ENCODE data around the gene RGPD3.
"Not testable (repeated sequence)": the region's sequence is repeated elsewhere in the genome, so short reads cannot be mapped to it uniquely, and the experiment has no call there.

The RGPD3 gene

DNA sequence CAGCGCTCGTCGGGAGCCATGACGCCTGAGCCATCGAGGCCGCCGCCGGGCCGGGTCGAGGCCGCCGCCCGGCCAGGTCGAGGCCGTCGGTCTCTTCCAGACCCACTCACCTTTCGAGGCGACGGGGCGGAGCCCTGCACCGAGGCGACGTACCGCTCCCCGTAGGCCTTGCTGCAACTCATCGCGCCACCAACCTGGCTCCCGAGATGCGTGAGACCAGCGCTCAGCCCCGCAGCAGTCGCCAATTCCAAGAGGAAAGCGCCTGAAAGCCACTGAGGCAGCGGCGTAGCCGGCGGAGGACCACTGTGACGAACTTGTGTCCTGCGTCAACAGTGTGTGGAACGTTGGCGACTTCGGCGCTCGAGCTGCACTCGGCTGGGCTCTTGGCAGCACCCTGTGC lies at the start of gene RGPD3:
Gene RGPD3 (minus strand): TSS at position 307 of the 400 bp plus-strand sequence. CDS start 125 bp downstream, at position 182.
- not testable (repeated sequence) for DNase-seq (ENCODE audit: low read depth)

DNA sequence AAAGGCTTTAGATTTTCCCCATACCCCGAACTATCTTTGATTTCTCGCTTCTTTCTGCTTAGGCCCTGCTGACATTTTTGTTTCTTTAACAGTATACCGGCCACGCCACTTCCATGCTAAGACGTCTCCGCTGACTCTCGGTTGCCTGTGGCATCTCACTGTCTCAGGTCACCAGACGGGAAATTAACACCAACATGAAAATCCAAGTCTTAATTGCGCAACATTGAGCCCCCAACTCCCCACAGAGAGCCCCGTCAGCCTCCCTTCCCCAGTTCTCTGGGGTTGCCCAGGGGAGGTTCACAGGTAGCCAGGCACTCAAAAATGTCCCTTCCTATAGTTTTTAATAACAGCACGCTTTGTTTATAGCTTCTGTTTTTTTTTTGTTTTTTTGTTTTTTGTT lies 49.1 kb upstream of the RGPD3 start:
- DNase-seq (ENCODE audit: low read depth), result no peak

DNA sequence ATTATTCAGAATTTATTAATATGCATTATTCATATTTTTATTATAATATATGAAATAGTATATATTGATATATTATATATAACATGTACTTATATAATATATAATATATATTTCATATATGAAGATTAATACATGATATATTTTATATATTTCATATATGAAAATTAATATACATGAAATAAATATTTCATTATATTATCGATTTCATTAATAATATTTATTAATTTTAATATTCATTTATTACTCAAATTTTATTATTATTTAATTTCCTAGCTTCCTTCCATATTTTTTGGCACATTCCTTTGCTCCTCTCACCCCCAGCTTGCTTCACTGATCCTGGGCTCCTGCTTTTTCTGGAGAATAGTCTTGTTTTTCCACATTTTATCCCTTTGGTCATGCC lies 48.7 kb upstream of the RGPD3 start:
- no peak for DNase-seq (ENCODE audit: low read depth)

DNA sequence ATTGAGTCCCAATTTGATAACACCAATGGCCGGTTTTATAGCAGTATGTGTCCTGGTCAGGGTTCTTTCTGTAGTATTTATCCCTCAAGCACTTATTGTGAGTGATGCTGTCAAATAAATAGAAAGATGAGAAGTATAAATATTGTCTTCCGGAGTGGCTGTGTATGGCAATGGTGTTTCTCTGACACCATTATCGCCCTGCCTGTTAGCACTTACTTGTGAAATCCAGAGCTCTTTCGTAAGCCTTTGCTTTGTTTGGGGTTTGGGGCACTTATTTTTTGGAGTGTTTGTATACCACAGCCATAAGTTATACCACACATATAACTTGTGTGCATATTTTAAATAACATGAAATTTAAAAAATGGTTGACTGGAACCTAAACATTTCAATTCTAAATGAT lies 48.2 kb upstream of the RGPD3 start:
- DNase-seq (ENCODE audit: low read depth), result no peak

DNA sequence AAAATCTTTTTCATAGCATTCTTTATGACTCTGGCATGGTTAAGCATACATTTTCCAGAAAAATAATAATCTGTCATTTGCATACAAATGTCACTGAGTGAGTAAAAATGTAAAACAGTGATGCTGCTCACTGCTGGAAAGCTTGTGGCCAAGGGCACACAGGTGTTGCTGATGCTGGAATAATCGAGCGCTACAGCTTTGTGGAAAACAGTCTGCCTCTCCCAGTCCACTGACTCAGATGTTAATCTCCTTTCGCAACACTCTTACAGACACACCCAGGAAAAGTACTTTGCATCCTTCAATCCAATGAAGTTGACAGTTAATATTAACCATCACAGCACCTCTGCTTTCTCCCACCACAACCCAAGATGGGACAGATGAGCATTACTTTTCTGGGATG lies 46.6 kb upstream of the RGPD3 start:
- not testable (repeated sequence) for DNase-seq (ENCODE audit: low read depth)

DNA sequence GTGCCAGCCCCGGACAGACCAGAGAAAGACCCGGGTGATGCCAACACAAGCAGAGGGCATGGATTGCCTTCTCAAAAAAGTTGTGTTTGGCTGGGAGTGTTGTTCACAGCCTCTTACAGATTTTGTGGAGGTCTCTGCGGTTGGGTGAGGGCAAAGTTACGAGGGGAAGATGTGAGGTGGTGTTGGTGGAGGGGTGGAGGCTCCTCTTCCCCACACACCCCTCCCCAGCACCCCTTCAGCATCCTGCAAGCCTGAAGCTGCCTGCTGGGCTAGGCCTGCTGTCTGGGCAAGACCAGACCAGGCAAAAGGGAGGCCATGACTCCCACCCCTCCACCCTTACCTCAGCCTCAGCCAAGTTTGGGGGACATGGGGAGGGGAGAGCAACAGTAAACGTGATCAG lies 45.2 kb upstream of the RGPD3 start:
- not testable (repeated sequence) for DNase-seq (ENCODE audit: low read depth)

DNA sequence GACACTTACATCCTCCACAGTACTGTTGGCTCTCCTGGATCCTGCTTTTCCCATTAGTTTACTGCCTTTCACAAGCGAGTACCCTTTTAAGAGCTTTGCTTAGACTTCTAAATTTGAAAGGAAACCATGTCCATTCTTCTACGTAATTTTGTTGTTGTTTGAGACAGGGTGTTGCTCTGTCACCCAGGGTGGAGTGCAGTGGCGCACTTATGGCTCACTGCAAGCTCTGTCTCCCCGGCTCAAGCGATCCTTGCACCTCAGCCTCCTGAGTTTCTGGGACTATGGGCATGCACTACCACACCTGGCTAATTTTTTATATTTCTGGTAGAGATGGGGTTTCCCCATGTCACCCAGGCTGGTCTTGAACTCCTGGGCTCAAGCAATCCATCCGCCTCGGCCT lies 43.7 kb upstream of the RGPD3 start:
- DNase-seq (ENCODE audit: low read depth), result not testable (repeated sequence)

DNA sequence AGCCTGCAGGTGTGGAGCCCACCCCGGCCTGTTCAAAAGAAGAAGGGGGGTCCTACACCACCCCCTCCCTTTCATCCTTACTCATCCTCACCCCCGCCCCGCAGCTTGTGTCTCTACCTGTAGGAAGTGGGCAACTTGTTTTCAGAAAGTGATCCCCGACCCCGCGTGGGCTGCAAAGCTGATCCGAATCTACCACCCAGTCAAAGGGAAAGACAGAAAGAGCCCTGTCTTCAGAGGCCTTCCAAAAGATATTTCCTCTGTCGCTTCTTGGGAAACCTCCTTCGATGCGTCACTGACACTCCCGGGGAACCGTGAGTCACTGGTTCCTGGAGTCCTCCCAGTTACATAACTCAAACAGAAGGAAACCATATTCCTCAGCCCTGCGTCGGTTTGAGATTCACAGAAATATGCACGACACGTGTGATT lies 43.3 kb upstream of the RGPD3 start:
- not testable (repeated sequence) for DNase-seq (ENCODE audit: low read depth)

DNA sequence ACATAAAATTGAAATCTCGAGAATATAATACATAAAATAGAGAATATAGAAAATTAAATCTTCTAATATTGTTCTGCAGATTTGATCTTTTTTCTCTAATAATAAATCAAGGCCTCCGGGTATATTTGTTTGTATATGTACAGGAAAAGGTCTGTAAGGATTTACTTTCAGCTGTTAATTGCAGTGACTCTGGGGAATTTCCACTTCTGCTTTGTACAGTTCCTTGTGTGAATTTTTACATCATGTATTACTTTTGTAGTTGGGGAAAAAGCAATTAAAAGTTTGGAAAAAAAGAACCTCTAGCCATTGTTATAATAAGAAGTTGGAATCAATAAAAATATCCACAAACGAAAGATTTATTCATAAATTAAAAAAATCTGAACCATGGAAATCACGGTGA lies 42.6 kb upstream of the RGPD3 start:
- DNase-seq (ENCODE audit: low read depth), result not testable (repeated sequence)

DNA sequence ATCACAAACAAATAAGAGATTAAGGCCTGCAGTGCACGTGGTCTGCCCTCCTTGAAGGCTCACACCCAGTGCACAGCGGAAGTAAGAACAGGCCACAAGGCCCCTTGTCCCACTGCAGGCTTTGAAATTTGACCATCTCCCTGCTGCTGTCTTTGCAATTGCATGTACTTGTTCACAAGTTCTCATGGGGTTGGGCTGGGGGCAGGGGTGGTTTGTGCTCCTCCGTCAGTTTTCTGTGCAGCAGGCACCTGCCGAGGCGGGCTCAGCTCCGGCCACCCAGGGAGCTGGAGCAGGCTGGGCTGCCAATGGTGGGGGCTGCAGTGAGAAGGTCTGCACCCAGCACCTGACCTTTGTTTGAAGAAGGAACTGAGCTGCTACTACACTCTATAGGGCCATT lies 41.2 kb upstream of the RGPD3 start:
- not testable (repeated sequence) for DNase-seq (ENCODE audit: low read depth)

DNA sequence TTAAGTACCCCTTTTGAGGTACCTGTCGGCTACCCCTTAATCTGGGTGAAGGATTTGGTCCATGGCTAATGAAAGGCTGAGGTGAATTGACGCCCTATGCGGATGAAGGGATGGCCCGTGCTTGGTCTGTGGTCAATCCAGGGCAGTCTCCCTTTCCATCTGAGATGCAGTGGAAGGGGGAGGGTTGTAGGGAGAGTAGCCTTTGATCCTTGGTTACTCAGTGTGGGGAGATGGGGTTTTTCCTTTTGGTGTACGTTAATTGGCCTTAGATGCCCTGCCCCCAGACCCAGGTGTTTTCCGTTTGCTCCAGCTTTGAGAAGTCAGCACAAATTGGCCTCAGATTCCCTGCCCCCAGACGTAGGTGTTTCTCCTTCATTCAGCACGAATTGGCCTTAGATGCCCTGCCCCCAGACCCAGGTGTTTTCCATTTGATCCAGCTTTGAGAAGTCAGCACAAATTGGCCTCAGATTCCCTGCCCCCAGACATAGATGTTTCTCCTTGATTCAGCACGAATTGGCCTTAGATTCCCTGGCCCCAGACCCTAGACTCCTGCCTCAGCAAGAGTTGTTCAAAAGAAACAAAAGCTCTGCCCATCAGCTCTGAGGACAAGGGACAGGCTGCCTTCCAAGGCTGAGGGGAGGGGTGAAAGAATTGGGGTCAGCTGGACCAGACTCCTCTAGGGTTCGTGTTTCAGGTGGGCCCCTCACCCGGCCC lies 40.6 kb upstream of the RGPD3 start:
- DNase-seq (ENCODE audit: low read depth), result not testable (repeated sequence)

DNA sequence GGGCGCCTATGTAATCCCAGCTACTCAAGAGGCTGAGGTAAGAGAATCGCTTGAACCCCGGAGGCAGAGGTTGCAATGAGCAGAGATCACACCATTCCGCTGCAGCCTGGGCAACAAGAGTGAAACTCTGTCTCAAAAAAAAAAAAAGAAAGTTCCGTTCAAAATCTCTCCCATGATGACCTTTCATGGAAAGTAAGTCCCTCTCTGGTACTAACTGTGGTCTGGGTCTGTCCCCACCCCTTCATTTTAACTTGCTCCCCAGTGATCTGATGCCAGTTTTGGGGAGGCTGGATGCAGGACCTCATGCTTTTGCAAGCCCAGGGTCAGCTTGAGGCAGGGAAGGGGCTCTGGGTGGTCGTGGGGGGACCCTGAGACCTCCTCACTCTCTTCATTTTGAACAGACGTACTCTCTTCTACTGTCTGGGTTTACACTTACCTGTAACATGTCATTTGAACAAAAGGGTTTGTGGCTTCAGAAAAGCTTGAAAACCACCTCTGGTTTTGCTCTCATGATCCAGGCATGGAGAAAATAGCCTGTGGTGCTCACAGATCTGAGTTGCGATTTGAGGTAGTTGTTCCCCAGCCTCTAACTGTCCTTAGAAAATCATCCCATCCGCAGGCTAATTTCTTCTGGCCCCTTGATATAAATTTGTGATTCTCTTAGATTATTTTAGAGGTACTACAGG lies 37.9 kb upstream of the RGPD3 start:
- not testable (repeated sequence) for DNase-seq (ENCODE audit: low read depth)

DNA sequence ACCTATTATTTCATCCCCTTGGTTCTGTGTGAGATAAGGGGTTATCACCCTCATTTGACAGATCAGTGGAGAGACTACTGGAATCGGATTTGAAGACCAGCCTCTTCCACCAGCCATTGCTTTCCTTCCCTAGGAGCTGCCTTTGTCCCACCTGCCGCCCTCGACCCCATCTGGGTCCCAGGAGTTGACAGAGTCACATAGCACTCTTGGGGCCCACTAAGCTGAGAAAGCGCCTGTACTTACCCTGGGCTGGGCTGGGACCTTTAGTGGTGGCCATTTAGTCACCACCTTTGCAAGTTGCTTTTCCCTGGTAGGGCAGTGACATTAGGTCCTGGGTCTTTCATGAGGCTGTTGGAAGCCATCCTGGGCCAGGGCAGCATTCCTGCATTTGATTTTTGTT lies 36.6 kb upstream of the RGPD3 start:
- DNase-seq (ENCODE audit: low read depth), result not testable (repeated sequence)

DNA sequence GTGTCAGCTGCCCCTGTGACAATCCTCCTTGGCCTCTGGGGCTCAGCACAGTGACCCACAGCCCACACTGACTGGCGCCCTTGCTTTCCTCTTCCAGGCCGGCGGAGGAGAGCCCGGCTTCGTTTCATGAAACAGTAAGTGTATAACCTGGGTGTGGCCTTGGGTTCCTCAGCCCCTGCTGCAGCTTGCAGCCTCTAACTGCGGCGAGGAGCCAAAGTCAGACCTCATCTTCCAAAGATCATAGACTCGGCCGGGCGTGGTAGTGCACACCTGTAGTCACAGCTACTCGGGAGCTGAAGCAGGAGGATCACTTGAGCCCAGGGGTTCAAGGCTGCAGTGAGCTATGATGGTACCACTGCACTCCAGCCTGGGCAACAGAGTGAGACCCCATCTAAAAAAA lies 36.0 kb upstream of the RGPD3 start:
- not testable (repeated sequence) for DNase-seq (ENCODE audit: low read depth)

DNA sequence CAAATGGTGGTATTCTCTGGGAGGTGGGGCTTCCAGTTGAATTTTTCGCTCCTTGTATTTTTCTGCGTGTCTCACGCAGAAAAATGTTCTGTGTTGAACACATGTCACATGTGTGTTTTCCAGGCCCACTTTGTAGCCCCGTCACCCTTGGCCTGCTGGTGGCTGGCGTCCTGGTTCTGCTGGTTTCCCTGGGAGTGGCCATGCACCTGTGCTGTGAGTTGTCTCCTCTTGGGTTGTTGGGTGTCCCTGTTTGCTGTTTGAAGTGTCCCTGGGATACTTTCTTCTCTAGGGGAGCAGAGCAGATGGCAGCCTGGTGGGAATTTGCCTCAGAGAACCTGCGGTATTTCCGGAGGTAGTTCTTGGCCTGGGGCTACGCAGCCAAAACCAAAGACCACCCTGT lies 34.1 kb upstream of the RGPD3 start:
- not testable (repeated sequence) for DNase-seq (ENCODE audit: low read depth)

DNA sequence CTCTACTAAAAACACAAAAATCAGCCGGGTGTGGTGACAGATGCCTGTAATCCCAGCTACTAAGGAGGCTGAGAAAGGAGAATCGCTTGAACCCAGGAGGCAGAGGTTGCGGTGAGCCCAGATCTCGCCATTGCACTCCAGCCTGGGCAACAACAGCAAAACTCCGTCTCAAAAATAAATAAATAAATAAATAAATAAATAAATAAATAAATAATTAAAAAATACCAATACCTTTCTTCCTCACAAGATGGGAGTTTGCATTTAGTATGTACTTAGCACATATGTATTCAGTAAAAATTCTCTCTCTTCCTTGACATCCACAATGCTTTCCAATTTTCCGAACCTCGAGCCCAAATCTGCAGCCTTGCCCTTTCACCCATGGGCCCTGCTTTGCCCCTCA lies 32.1 kb upstream of the RGPD3 start:
- DNase-seq (ENCODE audit: low read depth), result not testable (repeated sequence)

DNA sequence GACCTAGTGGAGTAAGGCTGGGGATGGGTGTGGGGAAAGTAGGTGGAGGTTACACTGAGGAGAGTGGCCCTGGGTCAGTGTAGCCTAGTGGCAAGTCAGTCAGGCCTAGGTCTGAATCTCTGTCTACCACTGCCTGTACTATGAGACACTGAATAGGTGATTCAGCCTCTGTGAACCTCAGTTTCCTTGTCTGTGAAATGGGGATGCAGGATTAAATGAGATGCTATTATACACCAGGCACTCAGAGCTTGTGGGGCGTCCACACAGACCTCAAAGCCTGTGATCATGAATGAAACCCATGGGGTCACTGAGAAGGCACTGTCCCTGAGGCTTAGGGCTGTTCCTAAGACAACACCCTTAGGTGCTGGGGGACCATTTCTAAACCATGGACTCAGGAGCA lies 30.3 kb upstream of the RGPD3 start:
- not testable (repeated sequence) for DNase-seq (ENCODE audit: low read depth)

DNA sequence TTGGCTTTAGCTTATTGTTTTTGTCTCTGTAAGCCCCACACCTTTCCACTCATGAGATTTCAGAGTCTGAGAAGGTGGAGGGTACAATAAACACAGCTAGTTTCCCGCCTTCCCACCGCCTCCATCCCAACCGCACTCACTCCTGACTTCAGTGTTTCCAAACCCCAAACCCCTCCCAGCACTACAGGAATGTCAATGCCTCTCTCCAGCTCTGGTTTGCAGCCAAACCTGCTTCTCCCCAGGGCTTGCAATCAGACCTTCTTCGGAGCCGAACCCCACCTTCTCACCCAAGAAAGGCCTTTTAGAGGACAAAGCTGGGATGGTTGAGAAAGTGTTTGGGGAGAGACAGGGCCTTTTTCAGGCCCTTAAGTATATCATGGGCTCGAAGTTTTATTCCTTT lies 24.7 kb upstream of the RGPD3 start:
- not testable (repeated sequence) for DNase-seq (ENCODE audit: low read depth)

DNA sequence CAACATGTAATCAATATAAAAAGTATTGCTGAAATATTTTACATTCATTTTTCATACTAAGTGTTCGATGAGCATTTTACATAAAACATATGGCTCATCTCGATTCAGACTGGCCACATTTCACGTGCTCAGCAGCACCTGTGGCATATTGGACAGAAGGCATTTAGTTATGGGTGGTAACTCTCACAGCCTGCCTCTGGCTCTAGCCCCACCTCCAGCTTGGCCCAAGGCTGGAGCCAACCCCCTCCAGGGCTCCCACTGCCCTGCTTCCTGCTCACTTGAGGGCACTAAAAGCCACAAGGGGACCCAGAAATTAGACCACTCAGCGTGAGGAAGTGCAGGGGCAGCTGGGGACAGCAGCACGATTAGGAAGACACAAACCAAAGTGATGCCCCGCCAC lies 24.2 kb upstream of the RGPD3 start:
- not testable (repeated sequence) for DNase-seq (ENCODE audit: low read depth)

DNA sequence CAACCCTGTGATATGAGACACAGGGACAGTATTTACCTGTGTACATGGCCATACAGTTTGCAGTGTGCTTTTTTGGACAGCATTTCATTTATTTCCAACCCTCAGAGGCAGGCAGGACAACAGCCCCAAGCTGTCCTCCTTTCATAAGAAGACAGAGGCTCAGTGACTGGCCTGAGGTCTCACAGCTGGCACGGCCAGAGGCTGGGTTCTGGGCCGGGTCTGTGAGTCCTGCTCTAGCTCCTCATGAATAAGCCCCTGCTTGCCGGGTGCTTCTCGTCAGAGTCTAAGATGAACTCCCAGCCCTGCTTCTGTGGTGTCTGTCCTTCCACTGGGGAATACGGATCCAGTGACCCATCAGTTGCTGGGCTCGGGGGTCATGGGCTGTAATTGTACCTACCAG lies 21.5 kb upstream of the RGPD3 start:
- not testable (repeated sequence) for DNase-seq (ENCODE audit: low read depth)

DNA sequence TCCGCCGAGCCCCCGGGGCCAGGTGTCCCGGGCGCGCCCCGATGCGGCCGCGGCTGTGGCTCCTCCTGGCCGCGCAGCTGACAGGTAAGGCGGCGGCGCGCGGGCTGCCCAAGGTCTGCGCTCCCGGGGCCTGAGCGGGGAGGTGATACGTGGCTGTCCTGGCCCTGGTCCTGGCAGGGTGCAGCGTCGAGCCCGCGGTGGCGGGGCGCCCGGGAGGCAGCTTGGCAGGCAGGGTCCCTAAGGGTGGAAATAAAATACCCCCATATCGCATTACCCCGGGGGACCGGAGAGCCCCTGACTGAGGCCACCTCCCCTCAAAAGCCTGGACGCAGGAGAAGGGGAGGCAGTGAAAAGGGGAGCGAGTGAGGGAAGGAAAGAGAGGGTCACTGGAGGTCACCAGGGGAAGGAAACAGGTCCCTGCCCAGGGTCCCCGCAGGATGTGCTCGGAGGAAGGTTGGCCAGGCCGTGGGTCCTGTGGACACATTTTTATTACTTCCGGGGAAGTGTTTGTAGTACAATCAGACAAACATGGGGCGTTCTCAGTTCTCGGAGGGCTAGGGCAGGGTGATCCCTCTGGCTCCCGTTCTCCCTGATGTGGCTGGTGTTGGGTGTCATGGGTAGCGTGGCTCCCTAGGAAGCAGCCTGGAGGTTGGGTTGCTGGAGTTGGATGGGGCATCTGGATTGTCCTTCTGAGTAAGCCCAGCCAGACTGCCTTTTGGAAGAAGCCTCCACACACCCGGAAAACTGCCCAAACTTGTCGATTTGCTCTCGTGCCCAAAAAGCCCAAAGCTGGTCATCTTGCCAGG lies 19.4 kb upstream of the RGPD3 start:
- not testable (repeated sequence) for DNase-seq (ENCODE audit: low read depth)

DNA sequence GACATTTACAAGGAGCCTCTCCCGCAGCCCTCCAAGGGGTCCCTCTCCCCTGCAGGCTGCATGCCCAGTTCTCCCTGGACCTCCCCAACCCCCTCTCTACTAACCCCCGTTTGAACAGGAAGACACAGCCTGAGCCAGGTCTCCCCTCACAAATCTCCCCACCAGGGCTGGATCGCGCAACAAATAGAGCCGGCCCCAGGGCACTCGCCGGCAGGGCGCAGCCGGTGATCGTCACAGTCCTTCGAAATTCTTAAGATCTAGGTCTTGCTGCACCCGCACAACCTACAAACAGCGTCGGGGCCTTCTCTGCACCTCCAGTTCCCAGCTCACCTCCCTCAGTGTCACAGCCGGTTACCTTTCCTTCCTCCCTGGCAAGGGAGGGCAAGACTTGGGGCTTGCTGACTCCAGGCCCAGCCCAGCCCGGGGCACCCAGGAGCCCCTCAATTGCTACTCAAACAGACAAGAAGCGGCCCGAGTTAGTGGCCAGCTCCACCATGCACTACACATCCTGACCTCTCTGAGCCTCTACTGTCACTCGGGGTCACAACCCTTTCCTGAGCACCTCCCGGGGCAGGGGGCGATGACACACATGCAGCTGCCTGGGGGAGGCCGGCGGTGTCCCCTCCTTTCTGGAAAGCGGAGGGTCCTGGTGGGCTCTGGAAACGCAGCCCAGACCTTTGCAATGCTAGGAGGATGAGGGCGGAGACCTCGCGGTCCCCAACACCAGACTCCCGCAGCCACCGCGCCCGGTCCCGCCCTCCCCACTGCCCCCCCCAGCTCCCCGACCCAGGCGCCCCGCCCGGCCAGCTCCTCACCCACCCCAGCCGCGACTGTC lies 18.6 kb upstream of the RGPD3 start, which contains the start of gene CD8B2:
Gene CD8B2 (plus strand): TSS at position 814 of the 835 bp plus-strand sequence. CDS start 63 bp downstream, outside the sequence.
- not testable (repeated sequence) for DNase-seq (ENCODE audit: low read depth)

Measured in stimulated activated CD8-positive, alpha-beta memory T cell treated with anti-CD3 and anti-CD28 coated beads, Interleukin-12 subunit alpha, Interleukin-12 subunit beta, amount 100 ng/mL, for 4 hours (primary cell).